Fibroblast of villous mesenchyme (primary cell): ENCODE measurements around the gene PUM1. TPM values are rescaled to one million over a fixed set of nuclear protein-coding genes. Genes with fewer than 3 reads are reported as not detected.

Experiments
- DNase-seq: peaks from one replicate; pipeline ENCODE4 v3.0.0-alpha.2; 2010; ENCODE audit warnings: low read depth
- H3K4me3 ChIP-seq: 2 replicates; pipeline ENCODE4 v1.5.1; 2011; ENCODE audit warnings: low read depth, mild to moderate bottlenecking, low read length
- CTCF ChIP-seq: IDR thresholded peaks from 2 replicates; pipeline ENCODE4 v1.5.1; 2012; ENCODE audit warnings: low read depth, mild to moderate bottlenecking, low read length; ENCODE audit not compliant: insufficient read depth
- total RNA-seq: library from RNA; depleted of rRNA; stranded (reverse); fragments of >200 nt; gene quantifications from 2 replicates; pipeline ENCODE4 v1.2.3, GENCODE V29; 2012

Gene PUM1
- total RNA-seq, 1 donor, result 81.6 TPM

- TF ChIP-seq CTCF, result no peak
- DNase-seq, result peak; percentile 51
- H3K4me3 ChIP-seq, result no peak overlapping the region
Observed at GRCh38 chr1:31013187-31013864, 52.2 kb downstream of the PUM1 start.

- no peak overlapping the region for H3K4me3 ChIP-seq
- TF ChIP-seq CTCF, result no peak
- DNase-seq, result no peak
Observed at GRCh38 chr1:31012210-31012924, 53.1 kb downstream of the PUM1 start.

- H3K4me3 ChIP-seq, result no peak overlapping the region
- TF ChIP-seq CTCF, result no peak
- DNase-seq, result no peak
Observed at GRCh38 chr1:31011719-31012118, 53.8 kb downstream of the PUM1 start.

GRCh38 chr1:31010086-31010989 lies 55.2 kb downstream of the PUM1 start:
- H3K4me3 ChIP-seq, result no peak overlapping the region
- peak; percentile 63 for DNase-seq
- no peak for TF ChIP-seq CTCF

GRCh38 chr1:31007462-31007991 lies 58.0 kb downstream of the PUM1 start:
- H3K4me3 ChIP-seq, result peak overlapping the region; percentile 16
- DNase-seq, result peak; percentile 89

More at GRCh38 chr1:31007462-31007991, 58.0 kb downstream of the PUM1 start:
- TF ChIP-seq CTCF, result no peak
